Right hindlimb (tissue), 1 donor: ENCODE measurements around the gene OR10G6.
"Not testable (repeated sequence)": the region's sequence is repeated elsewhere in the genome, so short reads cannot be mapped to it uniquely, and the experiment has no call there.

ENCODE experiments used
- DNase-seq: peaks from one replicate; pipeline ENCODE4 v3.0.0-alpha.2; 2018

Gene OR10G6

GRCh38 chr11:123995119-123995518 lies at the start of gene OR10G6:
Gene OR10G6 (minus strand): TSS chr11:123995161. CDS start chr11:123995161, 0 bp downstream.
- DNase-seq, result no peak

- no peak for DNase-seq
Measured at GRCh38 chr11:124043420-124043819, 48.5 kb upstream of the OR10G6 start.

- DNase-seq, result no peak
Measured at GRCh38 chr11:124041254-124041653, 46.3 kb upstream of the OR10G6 start, which contains the start of gene OR10G7. Gene OR10G7 (minus strand): TSS chr11:124041325. CDS start chr11:124039001, 2,324 bp downstream.

GRCh38 chr11:124039557-124039956 lies 44.6 kb upstream of the OR10G6 start:
- no peak for DNase-seq

GRCh38 chr11:124036666-124037065 lies 41.7 kb upstream of the OR10G6 start:
- DNase-seq, result no peak

GRCh38 chr11:124026498-124026897 lies 31.5 kb upstream of the OR10G6 start, which contains the start of gene OR10G8:
Gene OR10G8 (plus strand): TSS chr11:124026798. CDS start chr11:124029623, 2,825 bp downstream.
- no peak for DNase-seq

GRCh38 chr11:124015837-124016236 lies 20.9 kb upstream of the OR10G6 start:
- not testable (repeated sequence) for DNase-seq

GRCh38 chr11:124012697-124013096 lies 17.7 kb upstream of the OR10G6 start, which contains the start of gene OR10G4:
Gene OR10G4 (plus strand): TSS chr11:124012997. CDS start chr11:124015575, 2,578 bp downstream.
- no peak for DNase-seq

- no peak for DNase-seq
Measured at GRCh38 chr11:123979311-123979710, 15.7 kb downstream of the OR10G6 start.

GRCh38 chr11:123977731-123978347 lies 17.1 kb downstream of the OR10G6 start, which contains the start of gene OR10S1:
Gene OR10S1 (minus strand): TSS chr11:123977781. CDS start chr11:123977664, 117 bp downstream.
- DNase-seq, result no peak

GRCh38 chr11:123976770-123977560 lies 18.0 kb downstream of the OR10G6 start:
- no peak for DNase-seq

- DNase-seq, result no peak
Measured at GRCh38 chr11:123973816-123974215, 21.1 kb downstream of the OR10G6 start.

GRCh38 chr11:123956752-123957151 lies 38.2 kb downstream of the OR10G6 start:
- DNase-seq, result no peak

GRCh38 chr11:123945132-123945531 lies 49.8 kb downstream of the OR10G6 start:
- no peak for DNase-seq
